Neural crest cell (in vitro differentiated cells): ENCODE results near the gene AQP5. TPM values are rescaled to one million over a fixed set of nuclear protein-coding genes. Genes with fewer than 3 reads are reported as not detected.
"Not testable (repeated sequence)": the region's sequence is repeated elsewhere in the genome, so short reads cannot be mapped to it uniquely, and the experiment has no call there.

Source experiments
- DNase-seq: peaks from one replicate; pipeline ENCODE4 v3.0.0; 2021; ENCODE audit warnings: low read depth, mixed read lengths, low spot score
- H3K27ac Mint-ChIP-seq: one replicate; pipeline ENCODE4 v1.8.0; 2021; ENCODE audit warnings: mild to moderate bottlenecking, mixed read lengths; ENCODE audit not compliant: unreplicated experiment
- H3K27me3 Mint-ChIP-seq: 2 replicates; pipeline ENCODE4 v1.8.0; 2021; ENCODE audit warnings: low read depth, mild to moderate bottlenecking, mixed read lengths
- H3K36me3 Mint-ChIP-seq: 2 replicates; pipeline ENCODE4 v1.8.0; 2021; ENCODE audit warnings: low read depth, mild to moderate bottlenecking, mixed read lengths
- H3K4me1 Mint-ChIP-seq: 2 replicates; pipeline ENCODE4 v1.8.0; 2021; ENCODE audit warnings: mixed read lengths
- H3K4me3 Mint-ChIP-seq: one replicate; pipeline ENCODE4 v1.8.0; 2021; ENCODE audit warnings: mild to moderate bottlenecking, mixed read lengths
- H3K9me3 Mint-ChIP-seq: 2 replicates; pipeline ENCODE4 v1.8.0; 2021; ENCODE audit warnings: mixed read lengths
- total RNA-seq: library from RNA; stranded (reverse); gene quantifications from 2 replicates; pipeline ENCODE4 v1.2.1, GENCODE V29; 2021
- TF ChIP-seq, protein P1 (sequence below): fragments of 200-600 bp; sonication (generic); conservative IDR thresholded peaks from 2 replicates; pipeline ENCODE4 v1.5.0; 2021; ENCODE audit warnings: antibody characterized with exemption, mild to moderate bottlenecking

The AQP5 gene
- total RNA-seq, 1 donor from 2014 or later, result 1.2 TPM

GRCh38 chr12:49982246-49983087 lies 20.8 kb downstream of the AQP5 start:
- peaks cover 28% of the 10 kb centered on the region for H3K4me1 Mint-ChIP-seq
- H3K27me3 Mint-ChIP-seq, result no peaks in the 10 kb centered on the region
- TF ChIP-seq, protein P1, sequence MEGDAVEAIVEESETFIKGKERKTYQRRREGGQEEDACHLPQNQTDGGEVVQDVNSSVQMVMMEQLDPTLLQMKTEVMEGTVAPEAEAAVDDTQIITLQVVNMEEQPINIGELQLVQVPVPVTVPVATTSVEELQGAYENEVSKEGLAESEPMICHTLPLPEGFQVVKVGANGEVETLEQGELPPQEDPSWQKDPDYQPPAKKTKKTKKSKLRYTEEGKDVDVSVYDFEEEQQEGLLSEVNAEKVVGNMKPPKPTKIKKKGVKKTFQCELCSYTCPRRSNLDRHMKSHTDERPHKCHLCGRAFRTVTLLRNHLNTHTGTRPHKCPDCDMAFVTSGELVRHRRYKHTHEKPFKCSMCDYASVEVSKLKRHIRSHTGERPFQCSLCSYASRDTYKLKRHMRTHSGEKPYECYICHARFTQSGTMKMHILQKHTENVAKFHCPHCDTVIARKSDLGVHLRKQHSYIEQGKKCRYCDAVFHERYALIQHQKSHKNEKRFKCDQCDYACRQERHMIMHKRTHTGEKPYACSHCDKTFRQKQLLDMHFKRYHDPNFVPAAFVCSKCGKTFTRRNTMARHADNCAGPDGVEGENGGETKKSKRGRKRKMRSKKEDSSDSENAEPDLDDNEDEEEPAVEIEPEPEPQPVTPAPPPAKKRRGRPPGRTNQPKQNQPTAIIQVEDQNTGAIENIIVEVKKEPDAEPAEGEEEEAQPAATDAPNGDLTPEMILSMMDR, result no peak
- DNase-seq, result no peak
- H3K4me3 Mint-ChIP-seq, result no peak overlapping the region
- H3K9me3 Mint-ChIP-seq, result no peaks in the 10 kb centered on the region
- no peaks in the 10 kb centered on the region for H3K36me3 Mint-ChIP-seq
- no peak overlapping the region for H3K27ac Mint-ChIP-seq

- Mint-ChIP-seq H3K9me3 (no peaks in the 10 kb centered on the region), H3K27ac (no peak overlapping the region), H3K4me3 (no peak overlapping the region), H3K4me1 (peaks cover 21% of the 10 kb centered on the region), H3K27me3 (no peaks in the 10 kb centered on the region), H3K36me3 (no peaks in the 10 kb centered on the region)
- DNase-seq, result no peak
- TF ChIP-seq, protein P1, result no peak
Observed at GRCh38 chr12:49983892-49984291, 22.2 kb downstream of the AQP5 start.

GRCh38 chr12:49984476-49985359 lies 23.0 kb downstream of the AQP5 start:
- Mint-ChIP-seq H3K4me3 (no peak overlapping the region), H3K9me3 (no peaks in the 10 kb centered on the region), H3K27me3 (no peaks in the 10 kb centered on the region), H3K36me3 (no peaks in the 10 kb centered on the region), H3K27ac (peak overlapping the region; percentile 45), H3K4me1 (peaks cover 12% of the 10 kb centered on the region)
- DNase-seq, result no peak
- TF ChIP-seq, protein P1, result no peak

DNA sequence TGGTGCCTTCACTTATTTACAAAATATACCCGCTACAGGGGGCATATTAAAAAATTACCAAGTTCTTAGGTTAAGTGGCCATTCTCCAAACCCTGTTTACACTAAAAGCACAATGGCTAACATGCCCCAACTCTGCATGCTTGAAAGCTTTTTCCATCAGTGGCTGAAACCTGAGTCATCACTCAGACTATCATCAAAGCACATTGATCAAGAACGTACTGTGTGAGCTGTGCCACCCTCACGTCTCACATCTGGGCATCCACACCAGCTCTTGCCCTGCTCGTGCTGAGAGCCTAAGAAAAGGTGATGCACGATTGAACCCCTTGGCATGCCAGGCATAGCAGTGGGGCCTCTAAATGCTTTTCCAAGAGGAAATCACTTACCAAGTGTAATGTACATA lies 24.3 kb downstream of the AQP5 start:
- DNase-seq, result no peak
- Mint-ChIP-seq H3K4me1 (peaks cover 2% of the 10 kb centered on the region), H3K27ac (no peak overlapping the region), H3K4me3 (no peak overlapping the region), H3K27me3 (no peaks in the 10 kb centered on the region), H3K36me3 (no peaks in the 10 kb centered on the region), H3K9me3 (no peaks in the 10 kb centered on the region)
- TF ChIP-seq, protein P1, result no peak

DNA sequence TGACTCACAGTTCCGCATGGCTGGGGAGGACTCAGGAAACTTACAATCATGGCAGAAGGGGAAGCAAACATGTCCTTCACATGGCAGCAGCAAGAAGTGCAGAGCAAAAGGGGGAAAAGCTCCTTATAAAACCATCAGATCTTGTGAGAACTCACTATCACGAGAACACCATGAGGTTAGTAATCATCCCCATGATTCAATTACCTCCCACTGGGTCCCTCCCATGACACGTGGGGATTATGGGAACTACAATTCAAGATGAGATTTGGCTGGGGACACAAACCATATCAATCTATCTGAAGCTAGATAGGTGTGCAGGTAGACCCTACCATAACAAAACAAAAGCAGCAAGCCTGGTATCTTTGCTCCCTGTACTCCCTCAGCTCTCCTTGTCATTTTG lies 24.8 kb downstream of the AQP5 start:
- H3K36me3 Mint-ChIP-seq, H3K4me1 Mint-ChIP-seq, DNase-seq, H3K27me3 Mint-ChIP-seq, H3K27ac Mint-ChIP-seq, H3K9me3 Mint-ChIP-seq, H3K4me3 Mint-ChIP-seq: not testable (repeated sequence)
